SJCRH30 (cell line): ENCODE measurements around the gene UST. TPM values are rescaled to one million over a fixed set of nuclear protein-coding genes. Genes with fewer than 3 reads are reported as not detected.
"Not testable (repeated sequence)": the region's sequence is repeated elsewhere in the genome, so short reads cannot be mapped to it uniquely, and the experiment has no call there.

Experiments
- DNase-seq, 2 experiments: peaks; one replicate each; pipeline ENCODE4 v3.0.0-alpha.2; 2015 to 2020
- H3K27ac ChIP-seq: fragments of 250-450 bp; sonication (Bioruptor Pico); 2 replicates; pipeline ENCODE4 v1.5.1; 2020; ENCODE audit warnings: mild to moderate bottlenecking, moderate library complexity
- H3K27me3 ChIP-seq: fragments of 250-450 bp; sonication (Bioruptor Pico); 2 replicates; pipeline ENCODE4 v1.5.1; 2020; ENCODE audit warnings: mild to moderate bottlenecking, moderate library complexity
- H3K36me3 ChIP-seq: fragments of 250-450 bp; sonication (Bioruptor Pico); 2 replicates; pipeline ENCODE4 v1.5.1; 2020; ENCODE audit warnings: mild to moderate bottlenecking, moderate library complexity
- H3K4me1 ChIP-seq: fragments of 250-450 bp; sonication (Bioruptor Pico); 2 replicates; pipeline ENCODE4 v1.5.1; 2020; ENCODE audit warnings: mild to moderate bottlenecking, moderate library complexity
- H3K4me3 ChIP-seq: fragments of 250-450 bp; sonication (Bioruptor Pico); 2 replicates; pipeline ENCODE4 v1.5.1; 2020; ENCODE audit warnings: mild to moderate bottlenecking, moderate library complexity
- H3K9me3 ChIP-seq: fragments of 250-450 bp; sonication (Bioruptor Pico); replicated peaks from 2 replicates; pipeline ENCODE4 v1.5.1; 2020; ENCODE audit warnings: mild to moderate bottlenecking, moderate library complexity
- total RNA-seq: library from RNA; depleted of rRNA; stranded (reverse); fragments of >200 nt; shearing (Covaris generic); gene quantifications from 2 replicates; pipeline ENCODE4 v1.2.3, GENCODE V29; 2014

UST gene
- total RNA-seq, 1 experiment from 2014 or later: 28.9 TPM

- Histone ChIP-seq H3K9me3 (no peaks in the 10 kb centered on the region), H3K27ac (no peak overlapping the region), H3K4me1 (no peaks in the 10 kb centered on the region), H3K4me3 (no peak overlapping the region), H3K27me3 (no peaks in the 10 kb centered on the region), H3K36me3 (no peaks in the 10 kb centered on the region; the same call in 1 of the 2 replicates)
- no peak for DNase-seq
Measured at GRCh38 chr6:149025061-149025460, 278.2 kb downstream of the UST start.

- DNase-seq: peak; percentile 74 to 92
- Histone ChIP-seq H3K27ac (no peak overlapping the region), H3K9me3 (no peaks in the 10 kb centered on the region)
Measured at GRCh38 chr6:149026530-149026942, 279.7 kb downstream of the UST start.

GRCh38 chr6:149027484-149027883 is 280.7 kb downstream of the UST start:
- Histone ChIP-seq H3K27ac (no peak overlapping the region), H3K9me3 (no peaks in the 10 kb centered on the region), H3K4me3 (no peak overlapping the region), H3K27me3 (no peaks in the 10 kb centered on the region), H3K4me1 (peaks cover under 1% of the 10 kb centered on the region; the same call in 1 of the 2 replicates), H3K36me3 (no peaks in the 10 kb centered on the region)
- no peak for DNase-seq

More at GRCh38 chr6:149026530-149026942, 279.7 kb downstream of the UST start:
- no peak overlapping the region for H3K4me3 ChIP-seq
- no peaks in the 10 kb centered on the region for H3K36me3 ChIP-seq
- H3K4me1 ChIP-seq: no peaks in the 10 kb centered on the region
- H3K27me3 ChIP-seq: no peaks in the 10 kb centered on the region

- H3K4me1 ChIP-seq: peaks cover 10% of the 10 kb centered on the region
- H3K27me3 ChIP-seq: no peaks in the 10 kb centered on the region
- H3K4me3 ChIP-seq: no peak overlapping the region
- no peaks in the 10 kb centered on the region for H3K9me3 ChIP-seq
- DNase-seq: peak; percentile 80 to 95
- no peak overlapping the region for H3K27ac ChIP-seq
- H3K36me3 ChIP-seq: no peaks in the 10 kb centered on the region
Measured at GRCh38 chr6:149028767-149029405, 282.1 kb downstream of the UST start.

GRCh38 chr6:149031201-149031858 is 284.5 kb downstream of the UST start:
- Histone ChIP-seq H3K9me3 (no peaks in the 10 kb centered on the region), H3K27ac (no peak overlapping the region), H3K4me3 (no peak overlapping the region)

GRCh38 chr6:149031859-149032598 is 285.2 kb downstream of the UST start:
- no peaks in the 10 kb centered on the region for H3K9me3 ChIP-seq
- H3K36me3 ChIP-seq: no peaks in the 10 kb centered on the region
- H3K27ac ChIP-seq: no peak overlapping the region
- H3K4me3 ChIP-seq: no peak overlapping the region
- no peaks in the 10 kb centered on the region for H3K27me3 ChIP-seq
- H3K4me1 ChIP-seq: peaks cover 17% of the 10 kb centered on the region
- DNase-seq: no peak

More at GRCh38 chr6:149031201-149031858, 284.5 kb downstream of the UST start:
- no peaks in the 10 kb centered on the region for H3K27me3 ChIP-seq
- H3K36me3 ChIP-seq: no peaks in the 10 kb centered on the region
- H3K4me1 ChIP-seq: peaks cover 11% of the 10 kb centered on the region
- DNase-seq: no peak

GRCh38 chr6:149032599-149033405 is 286.0 kb downstream of the UST start:
- H3K27ac ChIP-seq: no peak overlapping the region; the same call in 1 of the 2 replicates
- no peak overlapping the region for H3K4me3 ChIP-seq
- peak in 1 of 2 experiments; percentile 23 for DNase-seq

GRCh38 chr6:149033454-149033853 is 286.6 kb downstream of the UST start:
- Histone ChIP-seq H3K27ac (no peak overlapping the region), H3K4me3 (no peak overlapping the region), H3K27me3 (no peaks in the 10 kb centered on the region), H3K36me3 (no peaks in the 10 kb centered on the region), H3K4me1 (peaks cover 17% of the 10 kb centered on the region), H3K9me3 (no peaks in the 10 kb centered on the region)
- DNase-seq: no peak

More at GRCh38 chr6:149032599-149033405, 286.0 kb downstream of the UST start:
- Histone ChIP-seq H3K4me1 (peaks cover 17% of the 10 kb centered on the region), H3K36me3 (no peaks in the 10 kb centered on the region), H3K9me3 (no peaks in the 10 kb centered on the region), H3K27me3 (no peaks in the 10 kb centered on the region)

- no peak for DNase-seq
- Histone ChIP-seq H3K27me3 (no peaks in the 10 kb centered on the region), H3K36me3 (no peaks in the 10 kb centered on the region), H3K27ac (no peak overlapping the region), H3K4me3 (no peak overlapping the region), H3K4me1 (peaks cover 17% of the 10 kb centered on the region), H3K9me3 (no peaks in the 10 kb centered on the region)
Measured at GRCh38 chr6:149035766-149036165, 288.9 kb downstream of the UST start.

GRCh38 chr6:149037051-149037671 is 290.3 kb downstream of the UST start:
- Histone ChIP-seq H3K27ac (peak overlapping the region; percentile 84), H3K4me3 (peak overlapping the region; percentile 54)
- DNase-seq: peak; percentile 80 to 86

GRCh38 chr6:149039025-149039424 is 292.2 kb downstream of the UST start:
- H3K4me1 ChIP-seq, H3K4me3 ChIP-seq, H3K27ac ChIP-seq, DNase-seq, H3K9me3 ChIP-seq, H3K27me3 ChIP-seq, H3K36me3 ChIP-seq: not testable (repeated sequence)

More at GRCh38 chr6:149037051-149037671, 290.3 kb downstream of the UST start:
- peaks cover 17% of the 10 kb centered on the region for H3K4me1 ChIP-seq
- no peaks in the 10 kb centered on the region for H3K36me3 ChIP-seq
- no peaks in the 10 kb centered on the region for H3K9me3 ChIP-seq
- no peaks in the 10 kb centered on the region for H3K27me3 ChIP-seq

- Histone ChIP-seq H3K4me3 (no peak overlapping the region), H3K36me3 (no peaks in the 10 kb centered on the region), H3K27me3 (no peaks in the 10 kb centered on the region), H3K9me3 (no peaks in the 10 kb centered on the region), H3K27ac (no peak overlapping the region), H3K4me1 (peaks cover under 1% of the 10 kb centered on the region; the same call in 1 of the 2 replicates)
- no peak for DNase-seq
Measured at GRCh38 chr6:149041953-149042352, 295.1 kb downstream of the UST start.

- 0 out of 2 replicates have a peak, but pooled peaks cover 4% of the 10 kb centered on the region for H3K4me1 ChIP-seq
- peak; percentile 63 to 70 for DNase-seq
- H3K27ac ChIP-seq: no peak overlapping the region
- H3K27me3 ChIP-seq: no peaks in the 10 kb centered on the region
- H3K4me3 ChIP-seq: no peak overlapping the region
- H3K9me3 ChIP-seq: no peaks in the 10 kb centered on the region
- H3K36me3 ChIP-seq: no peaks in the 10 kb centered on the region
Measured at GRCh38 chr6:149043476-149044130, 296.8 kb downstream of the UST start.
